HG02588 (cell line): ENCODE data around the gene SH3RF3.
"Not testable (repeated sequence)": the region's sequence is repeated elsewhere in the genome, so short reads cannot be mapped to it uniquely, and the experiment has no call there.

Experiments
- ATAC-seq: cut with Tn5 transposase; IDR thresholded peaks from one replicate; pipeline ENCODE4 v1.9.1; 2021; ENCODE audit warnings: mild to moderate bottlenecking, moderate library complexity; ENCODE audit not compliant: unreplicated experiment

SH3RF3 gene

GRCh38 chr2:109213646-109214433, 84.8 kb downstream of the SH3RF3 start:
- ATAC-seq = peak; percentile 64

GRCh38 chr2:109214651-109215371, 85.8 kb downstream of the SH3RF3 start:
- no peak for ATAC-seq

GRCh38 chr2:109215866-109216265, 86.9 kb downstream of the SH3RF3 start:
- no peak for ATAC-seq

- no peak for ATAC-seq
Measured at GRCh38 chr2:109216332-109216731, 87.3 kb downstream of the SH3RF3 start.

- no peak for ATAC-seq
Measured at GRCh38 chr2:109217362-109218086, 88.5 kb downstream of the SH3RF3 start.

- no peak for ATAC-seq
Measured at GRCh38 chr2:109218087-109218791, 89.2 kb downstream of the SH3RF3 start.

GRCh38 chr2:109218792-109219126, 89.8 kb downstream of the SH3RF3 start:
- no peak for ATAC-seq

GRCh38 chr2:109220860-109221259, 91.9 kb downstream of the SH3RF3 start:
- no peak for ATAC-seq

- not testable (repeated sequence) for ATAC-seq
Measured at GRCh38 chr2:109221316-109221715, 92.3 kb downstream of the SH3RF3 start.

GRCh38 chr2:109222422-109222821, 93.4 kb downstream of the SH3RF3 start:
- no peak for ATAC-seq

- no peak for ATAC-seq
Measured at GRCh38 chr2:109222825-109223471, 93.9 kb downstream of the SH3RF3 start.

GRCh38 chr2:109223490-109223889, 94.5 kb downstream of the SH3RF3 start:
- no peak for ATAC-seq

GRCh38 chr2:109224341-109224740, 95.3 kb downstream of the SH3RF3 start:
- not testable (repeated sequence) for ATAC-seq

- no peak for ATAC-seq
Measured at GRCh38 chr2:109225170-109225782, 96.3 kb downstream of the SH3RF3 start.

- no peak for ATAC-seq
Measured at GRCh38 chr2:109226128-109226527, 97.1 kb downstream of the SH3RF3 start.

- ATAC-seq = no peak
Measured at GRCh38 chr2:109226622-109227021, 97.6 kb downstream of the SH3RF3 start.

- no peak for ATAC-seq
Measured at GRCh38 chr2:109229094-109229675, 100.2 kb downstream of the SH3RF3 start.

GRCh38 chr2:109230941-109231420, 102.0 kb downstream of the SH3RF3 start:
- ATAC-seq = no peak

- no peak for ATAC-seq
Measured at GRCh38 chr2:109231428-109231827, 102.4 kb downstream of the SH3RF3 start.
